Measurements from ENCODE around the gene REPS2.

- TF ChIP-seq CTCF (conservative IDR thresholded peaks at IDR 0.05; ENCODE audit: low read depth, low read length), result no peak
- TF ChIP-seq EZH2 (IDR thresholded peaks at IDR 0.05; ENCODE audit: borderline replicate concordance, low read depth, low read length, poor library complexity, severe bottlenecking), result no peak
These were observed 4.0 kb downstream of the REPS2 start for GRCh38 chrX:16950423-16950822.

Measured in A673 (cell line).